Activated gamma-delta T cell (primary cell): ENCODE data around the gene LUZP2.
"Not testable (repeated sequence)": the region's sequence is repeated elsewhere in the genome, so short reads cannot be mapped to it uniquely, and the experiment has no call there.

Experiments used
- DNase-seq: peaks from one replicate; lab custom pipeline; 2025; lab: John Stamatoyannopoulos, UW

LUZP2 gene

DNA sequence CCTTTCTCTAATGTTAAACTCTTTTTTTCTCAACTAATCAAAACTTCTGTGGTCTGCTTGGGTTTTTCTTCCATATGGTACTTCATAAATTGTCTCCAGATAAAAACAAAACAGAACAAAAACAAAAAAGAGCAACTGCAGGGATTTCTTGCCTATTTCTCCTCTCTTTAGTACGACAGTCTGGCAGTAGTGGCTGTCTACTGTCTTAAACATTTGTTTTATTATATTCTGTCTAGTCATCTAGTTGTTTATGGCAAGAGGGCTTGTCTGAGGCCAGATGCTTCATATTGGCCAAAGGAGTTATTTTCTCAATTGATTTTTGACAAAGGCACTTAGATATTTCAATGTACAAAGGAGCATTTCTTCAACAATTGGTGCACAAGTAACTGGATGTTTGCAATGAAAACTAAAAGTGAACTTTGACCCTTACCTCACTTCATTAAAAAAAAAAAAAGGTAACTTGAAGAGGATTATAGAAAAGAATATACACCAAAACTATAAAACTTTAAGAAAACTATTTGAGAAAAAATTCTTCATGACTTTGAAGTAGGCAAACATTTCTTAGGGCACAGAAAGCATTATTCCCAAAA lies 404.2 kb downstream of the LUZP2 start:
- DNase-seq, result no peak

DNA sequence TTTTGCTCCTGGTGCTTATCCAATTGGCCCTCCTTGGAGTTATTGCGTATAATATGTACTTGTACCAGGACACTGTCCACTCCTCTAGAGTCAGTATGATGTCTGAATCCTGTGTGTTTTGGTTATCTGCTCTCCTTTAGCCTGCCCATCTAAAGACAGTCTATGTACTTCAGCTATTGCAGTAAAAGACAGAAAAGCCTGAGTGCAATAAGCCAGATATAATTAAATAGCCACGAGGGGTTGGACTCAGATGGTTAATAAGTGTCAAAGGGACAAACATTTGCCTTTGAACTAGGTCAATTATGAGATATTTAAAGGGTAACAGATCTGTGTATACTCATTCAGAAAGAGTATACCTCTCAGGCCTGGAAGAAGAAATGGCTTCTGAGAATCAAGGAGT lies 406.7 kb downstream of the LUZP2 start:
- no peak for DNase-seq

DNA sequence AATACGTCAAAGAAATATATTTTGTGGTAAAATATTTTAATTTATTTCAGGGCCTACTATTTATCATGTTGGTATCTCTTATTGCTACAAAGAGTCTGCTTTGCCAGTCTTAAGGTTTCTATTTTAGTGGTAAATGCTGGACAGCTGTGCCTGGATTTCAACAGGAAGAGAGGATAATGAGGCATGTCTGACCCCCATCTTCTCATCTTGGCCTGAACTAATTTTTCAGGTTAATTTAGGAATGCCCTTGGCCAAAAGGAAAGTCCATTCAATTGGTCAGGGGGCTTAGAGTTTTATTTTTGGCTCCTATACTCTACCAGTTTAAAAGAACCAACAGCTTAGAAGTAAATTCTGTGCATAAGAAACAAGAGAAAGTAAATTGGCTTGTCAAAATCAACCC lies 428.2 kb downstream of the LUZP2 start:
- no peak for DNase-seq

DNA sequence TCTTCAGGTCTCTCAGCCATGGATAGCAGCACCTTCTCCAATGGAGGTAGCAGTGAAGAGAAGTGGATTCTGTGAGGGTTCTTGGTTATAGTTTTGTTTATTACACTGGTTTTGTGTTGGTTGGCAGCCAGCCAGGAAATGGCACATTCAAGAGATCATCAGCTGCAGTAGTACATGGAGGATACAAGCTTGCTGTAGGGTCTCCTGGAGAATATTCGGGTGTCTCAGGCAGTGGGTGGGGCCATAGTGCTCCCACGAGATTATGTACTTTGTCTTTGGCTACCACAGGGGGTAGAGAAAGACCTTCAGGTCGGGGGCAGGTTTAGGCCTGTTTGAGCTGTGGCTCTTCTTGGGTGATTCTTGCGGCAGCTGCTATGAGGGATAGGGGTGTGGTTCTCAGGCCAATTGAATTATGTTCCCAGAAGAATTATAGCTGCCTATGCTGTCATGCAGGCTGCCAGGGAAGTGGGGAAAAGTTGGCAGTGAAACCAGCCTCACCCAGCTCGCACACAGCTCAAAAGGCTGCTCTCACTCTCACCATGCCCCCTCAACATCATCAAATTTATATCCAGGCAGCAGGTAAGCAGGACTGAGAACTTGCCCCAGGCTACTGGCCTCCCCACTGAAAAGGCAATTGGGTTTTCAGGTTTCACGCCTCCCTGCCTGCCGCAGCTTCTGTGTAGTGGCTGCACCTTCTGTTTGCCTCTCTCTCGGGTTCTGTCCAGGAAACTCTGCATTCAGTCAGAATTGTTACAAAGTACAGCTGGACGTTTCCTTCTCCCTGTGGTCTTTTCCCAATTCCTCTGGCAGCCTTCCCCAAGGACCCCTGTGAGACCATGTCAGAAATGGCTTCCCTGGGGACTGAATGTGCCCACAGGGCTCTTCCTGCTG lies 435.5 kb downstream of the LUZP2 start:
- no peak for DNase-seq

DNA sequence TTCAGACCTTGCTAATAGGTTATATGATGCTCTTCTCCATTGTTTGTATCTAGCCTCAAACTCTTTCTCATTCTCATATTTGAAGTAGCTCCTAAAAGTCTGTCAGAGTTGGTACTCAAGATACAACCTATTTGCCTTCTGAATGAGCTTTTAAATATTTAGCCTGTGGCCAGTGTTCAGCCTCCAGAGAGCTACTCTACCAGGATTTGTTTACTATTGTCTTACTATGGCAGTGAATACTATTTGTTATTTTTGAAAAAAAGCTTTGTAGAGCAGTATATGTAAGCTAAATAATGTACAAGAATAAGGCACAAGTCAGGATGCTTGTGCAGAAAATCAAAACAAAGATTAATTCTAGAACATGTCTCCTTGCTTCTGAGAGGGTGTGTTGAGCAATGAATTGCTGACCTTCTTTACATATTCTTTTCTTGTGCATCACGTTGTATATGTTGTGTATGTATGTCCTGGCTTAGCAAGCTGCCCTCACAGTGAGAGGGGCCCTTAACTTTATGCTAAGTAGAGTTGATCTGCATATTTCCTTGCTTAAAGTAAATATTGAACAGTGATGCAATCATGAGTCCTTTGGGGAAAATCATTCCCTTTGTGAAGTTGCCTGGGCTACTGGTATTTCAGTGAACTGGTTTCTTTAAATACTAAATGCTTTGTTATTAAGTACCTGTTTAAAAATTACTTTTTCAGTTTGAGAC lies 438.0 kb downstream of the LUZP2 start:
- no peak for DNase-seq

DNA sequence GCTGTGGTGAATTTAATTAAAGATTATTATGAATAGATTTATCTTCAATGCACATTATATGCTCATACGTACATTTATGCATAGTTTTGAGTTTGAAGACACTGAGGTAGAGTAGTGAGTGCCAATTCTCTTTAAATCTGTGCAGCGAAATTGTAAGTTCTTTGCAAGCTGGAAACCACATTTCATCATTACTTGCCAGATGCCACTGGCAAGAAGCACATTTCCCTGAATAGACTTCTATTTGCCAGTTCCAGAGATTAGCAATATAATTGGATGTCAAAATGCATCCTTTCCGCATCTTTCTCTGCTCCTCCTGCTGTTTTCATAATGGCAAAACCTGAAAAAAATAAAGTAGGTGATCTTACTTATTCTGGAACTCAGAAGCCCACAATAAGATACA lies 448.0 kb downstream of the LUZP2 start:
- DNase-seq, result no peak

DNA sequence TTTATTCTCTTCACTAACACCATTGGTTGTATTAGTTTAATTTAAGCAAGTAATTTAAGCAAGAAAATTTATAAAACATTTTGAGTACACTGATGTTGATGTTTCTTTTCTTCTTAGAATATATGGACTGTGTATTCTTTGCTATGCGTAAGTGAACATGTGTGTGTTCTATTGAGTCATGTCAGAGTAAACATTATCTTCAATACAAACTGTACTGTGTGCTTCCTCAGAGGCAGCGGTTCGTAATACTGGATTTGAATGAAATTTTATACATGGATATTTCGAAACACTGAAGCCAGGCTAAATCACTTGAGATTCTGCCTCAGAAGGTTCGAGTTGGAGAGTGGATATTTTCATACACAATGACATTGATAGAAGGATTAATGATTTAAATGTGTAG lies 452.6 kb downstream of the LUZP2 start:
- DNase-seq, result no peak

DNA sequence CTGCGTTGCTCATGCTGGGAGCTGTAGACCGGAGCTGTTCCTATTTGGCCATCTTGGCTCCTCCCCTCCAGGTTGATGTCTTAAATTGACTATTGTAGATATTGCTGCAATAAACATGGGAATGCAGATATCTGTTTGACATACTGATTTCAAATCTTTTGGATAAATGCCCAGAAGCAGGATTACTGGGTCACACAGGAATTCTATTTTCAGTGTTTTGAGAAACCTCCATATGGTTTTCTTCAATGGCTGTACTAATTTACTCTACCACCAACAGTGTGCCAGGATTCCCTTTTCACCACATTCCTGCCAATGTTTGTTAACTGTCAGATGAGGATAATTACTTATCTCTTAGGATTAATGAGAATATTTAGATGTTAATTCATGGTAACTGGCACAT lies 467.0 kb downstream of the LUZP2 start:
- DNase-seq, result no peak

DNA sequence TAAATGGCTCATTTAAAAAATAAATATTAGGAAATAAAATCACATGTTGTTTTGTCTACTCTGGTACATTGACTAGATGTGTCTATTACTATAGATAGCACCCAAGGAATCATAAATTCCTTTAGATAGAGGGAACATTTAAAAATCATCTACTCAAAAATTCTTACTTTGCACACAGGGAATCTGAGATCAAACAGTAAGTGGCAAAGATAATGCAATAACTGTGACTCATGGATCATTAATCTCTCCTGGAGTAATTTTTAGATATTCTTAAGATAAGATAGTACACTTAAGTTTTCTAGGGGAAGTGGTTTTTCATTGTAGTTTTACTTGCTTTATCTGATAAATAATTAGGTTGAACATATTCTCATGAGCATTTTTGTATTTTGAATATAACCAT lies 468.9 kb downstream of the LUZP2 start:
- no peak for DNase-seq

DNA sequence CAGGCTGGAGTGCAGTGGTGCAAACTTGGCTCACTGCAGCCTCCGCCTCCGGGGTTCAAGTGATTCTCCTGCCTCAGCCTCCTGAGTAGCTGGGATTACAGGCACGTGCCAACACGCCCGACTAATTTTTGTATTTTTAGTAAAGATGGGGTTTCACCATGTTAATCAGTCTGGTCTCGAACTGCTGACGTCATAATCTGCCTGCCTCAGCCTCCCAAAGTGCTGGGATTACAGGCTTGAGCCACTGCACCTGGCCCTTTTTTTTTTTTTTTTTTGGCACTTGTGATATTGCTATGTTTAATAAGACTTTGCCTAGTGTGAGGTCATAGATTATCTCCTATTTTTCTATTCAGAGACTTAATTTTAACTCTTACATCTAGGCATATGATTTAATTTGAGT lies 497.1 kb downstream of the LUZP2 start:
- not testable (repeated sequence) for DNase-seq

DNA sequence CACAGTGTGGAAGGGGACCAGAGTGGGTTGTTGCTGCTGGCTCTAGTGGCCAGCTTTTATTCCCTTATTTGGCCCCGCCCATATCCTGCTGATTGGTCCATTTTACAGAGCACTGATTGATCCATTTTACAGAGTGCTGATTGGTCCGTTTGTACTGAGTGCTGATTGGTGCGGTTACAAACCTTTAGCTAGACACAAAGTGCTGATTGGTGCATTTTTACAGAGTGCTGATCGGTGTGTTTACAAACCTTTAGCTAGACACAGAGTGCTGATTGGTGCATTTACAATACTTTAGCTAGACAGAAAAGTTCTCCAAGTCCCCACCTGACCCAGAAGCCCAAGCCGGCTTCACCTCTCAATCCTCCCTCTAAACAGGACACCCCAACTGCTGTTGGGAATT lies 503.1 kb downstream of the LUZP2 start:
- DNase-seq, result not testable (repeated sequence)

DNA sequence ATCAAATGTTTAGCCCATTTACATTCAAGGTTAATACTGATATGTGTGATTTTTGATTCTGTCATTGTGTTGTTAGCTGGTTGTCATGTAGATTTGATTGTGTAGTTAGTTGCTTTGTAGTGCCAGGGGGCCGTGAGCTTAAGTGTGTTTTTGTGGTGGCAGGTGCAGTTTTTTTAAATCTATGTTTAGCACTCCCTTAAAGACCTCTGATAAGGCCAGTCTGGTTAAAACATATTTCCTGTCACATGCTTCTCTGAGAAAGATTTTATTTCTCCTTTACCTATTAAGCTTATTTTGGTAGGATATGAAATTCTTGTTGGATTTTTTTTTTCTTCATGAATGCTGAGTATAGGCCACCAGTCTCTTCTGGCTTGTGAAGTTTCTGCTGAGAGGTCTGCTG lies 540.6 kb downstream of the LUZP2 start:
- no peak for DNase-seq

DNA sequence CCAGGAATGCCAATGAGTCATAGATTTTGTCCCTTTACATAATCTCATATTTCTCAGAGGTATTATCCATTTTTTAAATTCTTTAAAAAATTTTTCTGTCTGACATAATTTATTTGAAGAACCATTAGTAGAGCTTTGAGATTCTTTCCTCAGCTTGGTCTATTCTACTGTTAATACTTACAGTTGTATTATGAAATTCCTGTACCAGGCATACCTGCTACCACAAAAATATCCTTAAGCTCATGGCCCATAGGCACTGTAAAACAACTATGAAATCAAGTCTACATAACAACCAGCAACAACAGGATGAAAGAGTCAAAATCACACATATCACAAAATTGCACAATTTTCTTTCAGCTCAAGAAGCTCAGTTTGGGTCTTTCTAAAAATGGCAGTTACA lies 541.3 kb downstream of the LUZP2 start:
- DNase-seq, result no peak

DNA sequence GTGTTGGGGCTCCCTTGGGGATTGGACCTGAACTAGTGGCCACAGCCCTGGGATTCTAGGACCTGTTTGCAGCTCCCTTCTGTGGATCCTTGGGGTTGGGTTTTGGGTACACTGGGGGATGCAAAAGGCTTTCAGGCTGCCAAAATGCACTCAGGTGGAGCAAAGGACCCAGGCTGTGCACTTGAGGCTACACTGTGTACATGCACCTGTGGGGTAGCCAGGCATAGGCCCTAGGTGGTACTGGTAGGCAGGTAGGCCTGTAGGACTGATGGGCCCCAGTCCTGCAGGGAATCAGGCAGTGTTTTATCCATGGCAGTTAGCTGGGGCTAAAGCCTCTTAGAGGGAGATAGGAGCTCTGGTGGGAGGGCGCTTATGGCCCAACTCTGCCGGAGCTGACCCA lies 542.3 kb downstream of the LUZP2 start:
- no peak for DNase-seq

DNA sequence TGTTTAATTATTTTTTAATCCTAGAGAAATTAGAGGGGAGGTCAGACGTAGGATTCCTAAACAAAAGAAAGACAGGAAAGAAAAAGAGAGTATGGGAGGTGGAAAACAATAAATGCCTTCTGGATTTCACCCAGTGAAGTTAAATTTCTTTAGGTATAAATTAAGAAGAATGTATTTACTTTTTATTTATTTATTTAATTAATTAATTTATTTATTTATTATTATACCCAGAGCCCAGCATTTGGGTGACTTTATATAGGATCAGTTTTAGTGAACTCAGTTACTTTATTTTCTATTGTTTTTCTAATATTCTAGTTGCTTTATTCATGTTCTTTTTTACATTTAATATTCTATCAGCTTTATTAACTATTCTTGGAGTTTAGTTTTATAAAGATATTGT lies 551.8 kb downstream of the LUZP2 start:
- no peak for DNase-seq

DNA sequence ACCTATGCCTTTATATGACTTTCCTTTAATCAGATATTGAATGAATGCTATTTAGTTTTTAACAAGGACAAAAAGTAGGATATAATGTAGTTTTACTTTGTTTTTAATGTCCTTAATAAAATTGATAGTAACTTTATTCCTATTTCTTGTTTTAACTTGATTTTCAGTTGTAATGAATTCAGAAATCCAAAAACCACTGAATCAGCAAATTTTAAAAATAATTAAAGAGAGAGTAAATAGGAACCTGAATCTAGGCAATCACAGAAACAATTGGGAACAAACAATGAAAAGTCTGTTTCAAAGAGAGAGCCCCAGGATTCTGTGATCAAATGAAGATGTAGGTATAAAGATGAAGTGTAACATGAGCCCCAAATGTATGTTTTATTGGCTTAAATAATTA lies 556.0 kb downstream of the LUZP2 start:
- DNase-seq, result no peak

DNA sequence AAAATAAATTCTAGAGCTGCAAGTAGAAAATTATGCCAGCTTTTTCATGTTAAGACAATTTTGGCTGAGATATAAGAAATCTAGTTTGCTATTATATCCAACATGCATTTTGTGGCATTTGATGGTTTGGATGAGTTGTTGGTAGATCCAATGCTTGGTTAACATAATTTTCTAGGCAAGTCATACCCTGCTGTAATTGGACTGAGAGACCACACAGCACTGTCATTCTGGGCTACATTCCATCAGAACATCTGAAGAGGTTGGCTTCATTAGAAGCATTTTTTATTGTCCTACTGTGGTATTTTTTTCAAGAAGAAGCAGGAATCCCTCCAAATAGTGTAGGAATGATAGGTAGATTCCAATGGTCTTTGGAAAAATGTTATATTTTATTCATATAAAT lies 561.0 kb downstream of the LUZP2 start:
- DNase-seq, result no peak

DNA sequence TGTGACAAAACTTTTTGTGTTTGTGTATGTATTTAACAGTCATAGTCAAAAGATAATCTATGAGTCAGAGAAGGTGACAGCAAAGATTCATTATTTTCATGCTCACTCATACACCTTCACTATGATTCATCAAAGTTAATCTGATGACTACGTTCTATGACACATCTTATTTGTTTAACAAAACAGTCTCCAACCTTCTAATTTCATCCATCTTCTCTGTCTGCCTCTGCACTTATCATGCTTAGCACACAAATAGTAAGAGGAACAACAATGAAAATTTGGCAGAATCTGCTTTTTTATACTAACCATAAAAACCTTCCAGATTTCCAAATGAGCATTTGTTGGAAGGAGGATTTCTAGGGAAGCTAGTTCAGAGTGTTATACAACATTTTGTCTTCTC lies 568.9 kb downstream of the LUZP2 start:
- DNase-seq, result no peak

DNA sequence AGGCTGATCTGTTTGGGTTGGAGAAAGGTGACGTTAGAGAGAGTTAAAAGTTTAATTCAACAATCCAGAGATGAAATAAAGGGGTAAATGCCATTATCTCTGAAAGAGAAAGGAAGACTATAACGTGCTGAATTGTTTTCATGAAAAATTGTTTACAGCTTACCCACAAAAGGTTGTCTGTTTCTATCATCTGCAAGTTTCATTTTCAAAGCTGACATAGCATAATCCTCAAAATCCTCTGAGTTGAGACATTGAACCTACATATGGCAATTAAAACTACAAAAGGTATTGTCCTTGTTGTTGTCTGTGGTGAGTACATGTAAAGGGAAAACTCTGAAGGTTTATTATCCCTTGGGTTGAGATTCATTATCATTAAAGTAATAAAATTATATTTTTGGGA lies 569.9 kb downstream of the LUZP2 start:
- no peak for DNase-seq

DNA sequence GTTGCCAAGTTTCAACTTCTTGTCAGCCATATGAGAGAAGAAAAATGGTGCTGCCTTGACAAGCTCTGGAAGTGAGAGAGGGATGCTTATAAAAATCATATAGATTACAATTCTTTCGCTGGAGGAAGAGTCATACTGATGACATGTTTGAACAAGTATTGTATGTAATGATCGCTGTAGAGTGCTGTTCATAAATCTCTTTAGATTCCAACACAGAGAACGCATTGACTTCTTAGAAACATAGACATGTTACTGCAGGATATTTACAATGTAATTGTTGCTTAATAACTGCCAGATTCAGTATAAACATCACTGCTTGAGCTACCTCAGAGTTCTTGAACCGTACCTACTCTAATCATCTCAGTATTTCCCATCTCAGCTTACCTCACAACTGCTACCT lies 571.6 kb downstream of the LUZP2 start:
- no peak for DNase-seq

DNA sequence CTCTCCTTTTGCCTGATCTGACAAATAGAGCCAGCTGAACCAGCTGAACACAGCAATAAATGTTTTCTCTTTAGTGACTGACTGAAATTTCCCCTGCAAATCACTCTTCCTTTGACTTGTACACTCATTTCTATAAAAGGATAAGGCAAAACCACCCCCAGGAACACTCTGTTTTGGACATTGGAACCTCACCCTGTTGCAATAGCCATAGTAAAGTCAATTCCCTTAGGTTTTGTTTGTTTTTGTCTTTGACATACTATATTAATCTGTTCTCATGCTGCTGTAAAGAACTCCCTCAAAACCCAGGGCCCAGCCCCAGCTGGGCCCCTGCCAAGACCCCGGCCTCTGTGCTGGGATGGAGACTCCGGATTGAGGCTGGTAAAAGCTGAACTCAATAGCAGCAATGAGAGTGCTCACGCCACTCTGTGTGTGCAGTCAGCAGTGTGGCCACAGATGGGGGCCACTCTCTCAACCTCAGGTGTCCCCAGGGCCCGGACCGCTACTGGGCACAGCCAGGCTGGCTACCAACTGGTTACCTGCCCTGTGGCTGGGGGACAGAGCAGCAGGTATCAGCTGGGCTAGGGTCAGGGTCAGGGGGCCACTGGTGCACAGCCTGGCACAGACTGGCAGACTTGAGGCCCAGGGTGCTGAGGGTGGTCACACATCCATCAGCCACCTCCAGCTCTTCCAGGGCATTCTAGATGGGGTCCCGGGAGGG lies 597.4 kb downstream of the LUZP2 start:
- no peak for DNase-seq

DNA sequence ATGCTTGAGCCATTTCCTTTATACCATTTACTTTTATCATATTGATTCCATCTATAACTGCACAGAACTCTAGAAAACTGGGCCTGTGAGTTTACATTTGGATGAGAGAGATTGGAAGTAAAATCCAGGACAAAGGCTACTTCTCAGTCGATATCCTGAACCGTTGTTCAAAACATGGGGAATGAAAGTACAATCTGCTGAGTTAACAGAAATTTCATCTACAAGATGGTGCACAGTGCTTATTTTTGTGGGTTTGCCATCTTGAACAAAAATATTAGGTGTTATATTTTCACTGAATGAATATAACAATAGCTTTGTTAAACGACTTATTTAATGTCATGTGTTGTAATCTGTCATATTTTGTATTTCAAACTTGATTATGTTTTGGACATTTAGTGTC lies 622.6 kb downstream of the LUZP2 start:
- no peak for DNase-seq
